Endodermal cell (in vitro differentiated cells): Measurements from ENCODE around the gene LOX. TPM values are rescaled to one million over a fixed set of nuclear protein-coding genes. Genes with fewer than 3 reads are reported as not detected.
A peak's percentile ranks its signal among the peaks of the same experiment; 100 is the strongest.
"Not testable (repeated sequence)": the region's sequence is repeated elsewhere in the genome, so short reads cannot be mapped to it uniquely, and the experiment has no call there.

Source experiments
- DNase-seq: peaks from one replicate; pipeline ENCODE4 v3.0.0-alpha.2; 2017
- H3K27ac ChIP-seq: 2 replicates; pipeline ENCODE4 v1.5.1; 2013; ENCODE audit warnings: mild to moderate bottlenecking, low read depth, low read length, moderate library complexity
- H3K27me3 ChIP-seq: 2 replicates; pipeline ENCODE4 v1.6.1; 2013; ENCODE audit warnings: mild to moderate bottlenecking, low read length, moderate library complexity; ENCODE audit not compliant: insufficient read depth, control insufficient read depth, poor library complexity, severe bottlenecking
- H3K36me3 ChIP-seq: 2 replicates; pipeline ENCODE4 v1.7.0; 2013; ENCODE audit warnings: mild to moderate bottlenecking, low read length, moderate library complexity; ENCODE audit not compliant: control insufficient read depth, insufficient read depth
- H3K4me1 ChIP-seq: one replicate; pipeline ENCODE4 v1.7.0; 2013; ENCODE audit warnings: low read length; ENCODE audit not compliant: control insufficient read depth, insufficient read depth
- H3K4me3 ChIP-seq: 2 replicates; pipeline ENCODE4 v1.5.1; 2013; ENCODE audit warnings: mild to moderate bottlenecking, low read length, moderate library complexity
- H3K9ac ChIP-seq: 2 replicates; pipeline ENCODE4 v1.6.1; 2013; ENCODE audit warnings: mild to moderate bottlenecking, low read length, moderate library complexity; ENCODE audit not compliant: poor library complexity, severe bottlenecking; ENCODE audit errors: extremely low read depth
- H3K9me3 ChIP-seq: 2 replicates; pipeline ENCODE4 v1.6.1; 2013; ENCODE audit warnings: mild to moderate bottlenecking, low read length, moderate library complexity; ENCODE audit not compliant: control insufficient read depth
- H3K27ac Mint-ChIP-seq: 2 replicates; pipeline ENCODE4 v1.8.0; 2020; ENCODE audit warnings: mixed read lengths
- H3K27me3 Mint-ChIP-seq: 2 replicates; pipeline ENCODE4 v1.8.0; 2021; ENCODE audit warnings: mild to moderate bottlenecking, mixed read lengths; ENCODE audit not compliant: insufficient read depth
- H3K36me3 Mint-ChIP-seq: 2 replicates; pipeline ENCODE4 v1.8.0; 2020; ENCODE audit warnings: low read depth, mixed read lengths
- H3K4me1 Mint-ChIP-seq: 2 replicates; pipeline ENCODE4 v1.8.0; 2020; ENCODE audit warnings: mixed read lengths
- H3K4me3 Mint-ChIP-seq: 2 replicates; pipeline ENCODE4 v1.8.0; 2020; ENCODE audit warnings: mild to moderate bottlenecking, moderate library complexity, mixed read lengths
- H3K9me3 Mint-ChIP-seq: 2 replicates; pipeline ENCODE4 v1.8.0; 2020; ENCODE audit warnings: mild to moderate bottlenecking, mixed read lengths
- WGBS, 2 experiments: methylation state at CpG; one replicate each; pipeline versions ENCODE4 v1.1.5 to v1.1.7; 2013; ENCODE audit warnings: missing lambda C conversion rate in 2 of 2, mixed read lengths in 1 of 2; ENCODE audit not compliant: insufficient coverage in 1 of 2, insufficient read length in 1 of 2; 5-methylcytosine and 5-hydroxymethylcytosine counted together
- total RNA-seq, 2 donors: library from RNA; stranded (reverse); fragmentation: NEBNext Ultra II Directional in 1 of 2; extraction: Animal tissue kit (Norgen Biotek cat#: 25700) in 1 of 2; gene quantifications; 2 replicates in 1 of 2; 3 replicates in 1 of 2; pipeline ENCODE4 v1.2.1, GENCODE V29; 2021
- TF ChIP-seq, protein P1 (sequence below): fragments of 200-600 bp; sonication (generic); conservative IDR thresholded peaks from 2 replicates; pipeline ENCODE4 v1.5.0; 2021; ENCODE audit warnings: antibody characterized with exemption, mild to moderate bottlenecking

Gene LOX
- total RNA-seq, 2 donors from 2014 or later: 16.4 to 16.5 TPM

DNA sequence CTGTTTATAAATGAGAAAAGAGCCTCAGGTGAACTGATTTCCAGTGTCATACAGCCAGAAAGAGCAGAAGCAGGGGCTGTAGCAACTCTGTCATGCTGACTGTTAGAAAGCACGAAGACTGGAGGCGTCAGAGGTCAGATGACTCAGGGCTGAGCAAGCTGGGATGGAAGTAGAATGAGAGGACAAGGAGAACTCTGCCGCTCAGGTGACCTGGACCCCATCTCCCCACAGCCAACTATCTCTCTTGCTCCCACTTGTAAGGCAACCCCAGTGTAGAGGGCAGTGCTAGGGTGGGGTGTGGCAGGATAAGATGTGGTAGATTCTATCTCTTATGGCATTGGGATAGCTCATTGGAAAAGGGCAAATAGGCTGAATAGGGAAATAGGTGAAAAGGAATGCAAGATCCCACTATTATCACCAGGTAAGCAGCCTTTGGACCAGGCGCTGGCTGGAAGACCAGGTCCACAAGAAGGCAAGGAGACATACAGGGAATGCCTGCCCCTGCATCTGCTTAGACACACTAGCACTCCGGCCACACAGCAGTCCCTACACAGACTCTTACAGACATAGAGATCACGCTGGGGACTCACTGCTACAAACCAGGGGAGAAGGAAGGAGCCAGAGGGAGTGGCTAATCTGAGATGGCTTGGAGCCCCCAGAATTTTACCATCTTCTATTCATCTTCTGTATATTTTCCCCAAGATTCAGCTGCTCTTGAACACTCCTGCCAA is 21.2 kb upstream of the LOX start:
- Histone ChIP-seq H3K4me1 (no peaks in the 10 kb centered on the region), H3K27ac (no peak overlapping the region), H3K9ac (no peak overlapping the region), H3K36me3 (no peaks in the 10 kb centered on the region), H3K4me3 (no peak overlapping the region), H3K9me3 (no peaks in the 10 kb centered on the region), H3K27me3 (no peaks in the 10 kb centered on the region)
- 50 to 85% methylated on average over 2 to 6 of the region's 6 CpGs for WGBS, 2 experiments
- H3K9me3 Mint-ChIP-seq: no peaks in the 10 kb centered on the region
- TF ChIP-seq, protein P1, sequence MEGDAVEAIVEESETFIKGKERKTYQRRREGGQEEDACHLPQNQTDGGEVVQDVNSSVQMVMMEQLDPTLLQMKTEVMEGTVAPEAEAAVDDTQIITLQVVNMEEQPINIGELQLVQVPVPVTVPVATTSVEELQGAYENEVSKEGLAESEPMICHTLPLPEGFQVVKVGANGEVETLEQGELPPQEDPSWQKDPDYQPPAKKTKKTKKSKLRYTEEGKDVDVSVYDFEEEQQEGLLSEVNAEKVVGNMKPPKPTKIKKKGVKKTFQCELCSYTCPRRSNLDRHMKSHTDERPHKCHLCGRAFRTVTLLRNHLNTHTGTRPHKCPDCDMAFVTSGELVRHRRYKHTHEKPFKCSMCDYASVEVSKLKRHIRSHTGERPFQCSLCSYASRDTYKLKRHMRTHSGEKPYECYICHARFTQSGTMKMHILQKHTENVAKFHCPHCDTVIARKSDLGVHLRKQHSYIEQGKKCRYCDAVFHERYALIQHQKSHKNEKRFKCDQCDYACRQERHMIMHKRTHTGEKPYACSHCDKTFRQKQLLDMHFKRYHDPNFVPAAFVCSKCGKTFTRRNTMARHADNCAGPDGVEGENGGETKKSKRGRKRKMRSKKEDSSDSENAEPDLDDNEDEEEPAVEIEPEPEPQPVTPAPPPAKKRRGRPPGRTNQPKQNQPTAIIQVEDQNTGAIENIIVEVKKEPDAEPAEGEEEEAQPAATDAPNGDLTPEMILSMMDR: no peak
- no peaks in the 10 kb centered on the region for H3K27me3 Mint-ChIP-seq
- no peak overlapping the region for H3K27ac Mint-ChIP-seq
- DNase-seq: peak; percentile 58
- no peaks in the 10 kb centered on the region for H3K36me3 Mint-ChIP-seq
- H3K4me1 Mint-ChIP-seq: peaks cover 1% of the 10 kb centered on the region
- no peak overlapping the region for H3K4me3 Mint-ChIP-seq

DNA sequence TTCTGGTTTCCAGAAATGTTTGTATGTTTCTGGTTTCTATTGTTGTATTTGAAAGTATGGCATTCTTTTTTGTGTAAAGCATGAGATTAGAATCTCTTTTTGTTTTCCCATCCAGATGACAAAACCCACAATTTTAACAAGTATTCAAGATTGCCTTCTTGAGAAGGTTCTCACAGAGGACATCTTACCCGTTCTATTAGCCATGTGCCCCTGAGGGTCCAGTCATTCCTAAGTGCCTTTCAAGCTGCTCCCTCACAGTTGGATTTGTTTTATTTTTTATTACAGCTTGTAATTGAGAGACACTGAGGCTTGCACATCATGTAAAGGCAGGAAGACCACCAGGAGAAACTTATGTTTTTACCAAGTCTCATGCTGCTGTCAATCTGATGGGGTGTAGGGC is 19.3 kb upstream of the LOX start:
- no peak overlapping the region for H3K27ac ChIP-seq
- 80 to 86% methylated on average over 1 of the region's 1 CpG for WGBS, 2 experiments
- H3K9me3 ChIP-seq: no peaks in the 10 kb centered on the region
- no peaks in the 10 kb centered on the region for H3K36me3 Mint-ChIP-seq
- no peaks in the 10 kb centered on the region for H3K36me3 ChIP-seq
- no peak overlapping the region for H3K9ac ChIP-seq
- H3K4me1 ChIP-seq: no peaks in the 10 kb centered on the region
- H3K4me1 Mint-ChIP-seq: peaks cover 2% of the 10 kb centered on the region
- H3K4me3 Mint-ChIP-seq: no peak overlapping the region
- H3K4me3 ChIP-seq: no peak overlapping the region
- no peaks in the 10 kb centered on the region for H3K9me3 Mint-ChIP-seq
- no peaks in the 10 kb centered on the region for H3K27me3 Mint-ChIP-seq
- TF ChIP-seq, protein P1: no peak
- no peak for DNase-seq
- H3K27me3 ChIP-seq: no peaks in the 10 kb centered on the region
- H3K27ac Mint-ChIP-seq: no peak overlapping the region

DNA sequence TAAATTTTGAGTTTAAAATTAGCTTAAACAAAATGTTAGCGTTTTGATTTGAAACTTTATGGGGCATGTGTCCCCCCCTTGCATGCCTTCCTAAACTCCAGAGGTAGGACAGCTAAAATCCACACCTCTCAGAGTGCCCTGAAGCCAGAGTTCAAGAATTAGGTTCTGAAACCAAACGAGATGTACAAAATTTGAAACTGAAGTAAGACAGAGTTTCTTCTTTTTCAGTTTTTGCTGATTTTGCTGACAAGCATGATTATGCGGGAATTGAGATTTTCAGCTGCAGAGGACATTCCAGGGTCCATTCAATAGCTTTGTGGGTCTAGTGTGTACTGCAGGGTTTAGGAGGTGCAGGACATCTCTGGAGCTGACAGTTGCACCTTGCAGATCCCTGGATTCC is 17.1 kb upstream of the LOX start:
- H3K4me3 ChIP-seq: no peak overlapping the region
- H3K9ac ChIP-seq: no peak overlapping the region
- H3K36me3 Mint-ChIP-seq: no peaks in the 10 kb centered on the region
- H3K9me3 ChIP-seq: no peaks in the 10 kb centered on the region
- no peaks in the 10 kb centered on the region for H3K9me3 Mint-ChIP-seq
- H3K4me1 ChIP-seq: no peaks in the 10 kb centered on the region
- no peak overlapping the region for H3K4me3 Mint-ChIP-seq
- no peaks in the 10 kb centered on the region for H3K27me3 ChIP-seq
- H3K27me3 Mint-ChIP-seq: no peaks in the 10 kb centered on the region
- H3K27ac Mint-ChIP-seq: no peak overlapping the region
- no peaks in the 10 kb centered on the region for H3K36me3 ChIP-seq
- TF ChIP-seq, protein P1: no peak
- H3K4me1 Mint-ChIP-seq: peaks cover 8% of the 10 kb centered on the region
- WGBS, 2 experiments: 91 to 96% methylated on average over 2 to 3 of the region's 3 CpGs
- no peak for DNase-seq
- H3K27ac ChIP-seq: no peak overlapping the region

DNA sequence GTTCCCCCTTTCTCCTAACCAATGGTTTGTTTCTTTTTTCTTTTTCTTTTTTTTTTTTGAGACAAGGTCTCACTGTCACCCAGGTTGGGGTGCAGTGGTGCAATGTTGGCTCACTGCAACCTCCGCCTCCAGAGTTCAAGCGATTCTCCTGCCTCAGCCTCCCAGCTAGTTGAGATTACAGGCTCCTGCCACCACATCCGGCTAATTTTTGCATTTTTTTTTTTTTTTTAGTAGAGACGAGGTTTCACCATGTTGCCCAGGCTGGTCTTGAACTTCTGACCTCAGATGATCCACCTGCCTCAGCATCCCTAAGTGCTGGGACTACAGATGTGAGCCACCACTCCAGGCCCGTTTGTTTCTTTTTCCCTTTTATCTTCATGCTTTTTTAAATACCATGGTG is 16.2 kb upstream of the LOX start:
- H3K4me3 Mint-ChIP-seq, H3K27me3 ChIP-seq, H3K9ac ChIP-seq, H3K36me3 Mint-ChIP-seq, H3K4me3 ChIP-seq, H3K27ac ChIP-seq, DNase-seq, H3K27me3 Mint-ChIP-seq, H3K36me3 ChIP-seq, H3K9me3 Mint-ChIP-seq, H3K9me3 ChIP-seq, H3K4me1 ChIP-seq, H3K27ac Mint-ChIP-seq: not testable (repeated sequence)
- 87 to 95% methylated on average over 3 to 5 of the region's 5 CpGs for WGBS, 2 experiments
- H3K4me1 Mint-ChIP-seq: peaks cover 13% of the 10 kb centered on the region
